ENCODE data around the gene PARL.

PARL gene

DNA sequence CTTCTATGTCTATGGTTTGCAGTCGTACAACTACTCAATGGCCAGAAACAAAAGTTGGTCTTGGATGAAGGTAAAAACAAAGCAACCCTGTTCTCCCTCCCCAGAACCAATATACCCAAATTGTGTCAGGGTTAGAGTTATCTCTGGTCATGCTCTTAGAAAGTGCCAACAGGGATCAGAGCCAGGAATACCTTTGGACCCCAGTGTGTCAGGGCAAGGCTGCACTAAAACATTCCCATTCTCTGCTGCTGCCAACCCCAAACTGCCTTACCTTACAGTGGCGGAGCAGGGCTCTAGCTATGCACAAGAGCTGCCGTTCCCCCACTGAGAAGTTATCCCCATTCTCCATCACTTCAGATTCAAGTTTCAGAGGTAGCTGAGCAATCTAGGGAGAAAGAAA lies 42.4 kb upstream of the PARL start:
- TF ChIP-seq FOXM1 (IDR thresholded peaks at IDR 0.05; ENCODE audit: borderline replicate concordance, low read depth) (no peak), NFIC (IDR thresholded peaks at IDR 0.05) (no peak), TAF1 (IDR thresholded peaks at IDR 0.05; ENCODE audit: low read depth) (no peak), EGR1 (IDR thresholded peaks at IDR 0.05) (no peak), RAD21 (IDR thresholded peaks at IDR 0.05; ENCODE audit: low read depth) (no peak), TCF12 (IDR thresholded peaks at IDR 0.05; ENCODE audit: low read depth) (no peak), TEAD4 (IDR thresholded peaks at IDR 0.05) (no peak), MAX (IDR thresholded peaks at IDR 0.05) (no peak), CEBPB (IDR thresholded peaks at IDR 0.05) (no peak), EP300 (IDR thresholded peaks at IDR 0.05; ENCODE audit: borderline replicate concordance) (no peak), CREB1 (IDR thresholded peaks at IDR 0.05; ENCODE audit: low read depth) (no peak), YY1 (IDR thresholded peaks at IDR 0.05; ENCODE audit: low read depth) (no peak), ZBTB7A (IDR thresholded peaks at IDR 0.05; ENCODE audit: low read depth) (no peak)
- TF ChIP-seq, protein P1, sequence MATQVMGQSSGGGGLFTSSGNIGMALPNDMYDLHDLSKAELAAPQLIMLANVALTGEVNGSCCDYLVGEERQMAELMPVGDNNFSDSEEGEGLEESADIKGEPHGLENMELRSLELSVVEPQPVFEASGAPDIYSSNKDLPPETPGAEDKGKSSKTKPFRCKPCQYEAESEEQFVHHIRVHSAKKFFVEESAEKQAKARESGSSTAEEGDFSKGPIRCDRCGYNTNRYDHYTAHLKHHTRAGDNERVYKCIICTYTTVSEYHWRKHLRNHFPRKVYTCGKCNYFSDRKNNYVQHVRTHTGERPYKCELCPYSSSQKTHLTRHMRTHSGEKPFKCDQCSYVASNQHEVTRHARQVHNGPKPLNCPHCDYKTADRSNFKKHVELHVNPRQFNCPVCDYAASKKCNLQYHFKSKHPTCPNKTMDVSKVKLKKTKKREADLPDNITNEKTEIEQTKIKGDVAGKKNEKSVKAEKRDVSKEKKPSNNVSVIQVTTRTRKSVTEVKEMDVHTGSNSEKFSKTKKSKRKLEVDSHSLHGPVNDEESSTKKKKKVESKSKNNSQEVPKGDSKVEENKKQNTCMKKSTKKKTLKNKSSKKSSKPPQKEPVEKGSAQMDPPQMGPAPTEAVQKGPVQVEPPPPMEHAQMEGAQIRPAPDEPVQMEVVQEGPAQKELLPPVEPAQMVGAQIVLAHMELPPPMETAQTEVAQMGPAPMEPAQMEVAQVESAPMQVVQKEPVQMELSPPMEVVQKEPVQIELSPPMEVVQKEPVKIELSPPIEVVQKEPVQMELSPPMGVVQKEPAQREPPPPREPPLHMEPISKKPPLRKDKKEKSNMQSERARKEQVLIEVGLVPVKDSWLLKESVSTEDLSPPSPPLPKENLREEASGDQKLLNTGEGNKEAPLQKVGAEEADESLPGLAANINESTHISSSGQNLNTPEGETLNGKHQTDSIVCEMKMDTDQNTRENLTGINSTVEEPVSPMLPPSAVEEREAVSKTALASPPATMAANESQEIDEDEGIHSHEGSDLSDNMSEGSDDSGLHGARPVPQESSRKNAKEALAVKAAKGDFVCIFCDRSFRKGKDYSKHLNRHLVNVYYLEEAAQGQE (IDR thresholded peaks at IDR 0.05; ENCODE audit: low read depth) = no peak
- TF ChIP-seq, protein P2, sequence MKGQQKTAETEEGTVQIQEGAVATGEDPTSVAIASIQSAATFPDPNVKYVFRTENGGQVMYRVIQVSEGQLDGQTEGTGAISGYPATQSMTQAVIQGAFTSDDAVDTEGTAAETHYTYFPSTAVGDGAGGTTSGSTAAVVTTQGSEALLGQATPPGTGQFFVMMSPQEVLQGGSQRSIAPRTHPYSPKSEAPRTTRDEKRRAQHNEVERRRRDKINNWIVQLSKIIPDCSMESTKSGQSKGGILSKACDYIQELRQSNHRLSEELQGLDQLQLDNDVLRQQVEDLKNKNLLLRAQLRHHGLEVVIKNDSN (IDR thresholded peaks at IDR 0.05) = no peak

DNA sequence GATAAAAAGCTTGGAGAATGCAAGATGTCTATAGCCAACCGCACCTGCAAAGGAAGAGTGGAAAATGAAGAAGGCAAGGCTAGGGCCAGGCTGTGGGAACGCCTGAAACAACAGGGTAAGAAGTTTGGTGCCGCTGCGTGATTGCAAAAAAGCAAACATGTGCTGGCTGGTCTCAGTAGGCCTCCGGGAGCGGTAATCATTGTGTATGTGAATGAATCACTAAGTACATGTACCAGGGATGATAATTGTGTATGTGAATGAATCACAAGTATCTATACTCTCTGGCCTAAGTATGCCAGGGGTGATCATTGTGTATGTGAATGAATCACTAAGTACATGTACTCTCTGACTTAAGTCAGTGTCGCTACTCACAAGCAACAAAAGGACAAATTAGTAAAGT lies 40.3 kb upstream of the PARL start:
- no peak for TF ChIP-seq FOXM1 (IDR thresholded peaks at IDR 0.05; ENCODE audit: borderline replicate concordance, low read depth)
- TF ChIP-seq NFIC (IDR thresholded peaks at IDR 0.05) = no peak
- TF ChIP-seq EGR1 (IDR thresholded peaks at IDR 0.05) = no peak
- TF ChIP-seq YY1 (IDR thresholded peaks at IDR 0.05; ENCODE audit: low read depth) = no peak
- no peak for TF ChIP-seq TCF12 (IDR thresholded peaks at IDR 0.05; ENCODE audit: low read depth)
- TF ChIP-seq, protein P1 (IDR thresholded peaks at IDR 0.05; ENCODE audit: low read depth) = no peak
- no peak for TF ChIP-seq CREB1 (IDR thresholded peaks at IDR 0.05; ENCODE audit: low read depth)
- TF ChIP-seq ZBTB7A (IDR thresholded peaks at IDR 0.05; ENCODE audit: low read depth) = no peak
- TF ChIP-seq, protein P2 (IDR thresholded peaks at IDR 0.05) = no peak
- TF ChIP-seq EP300 (IDR thresholded peaks at IDR 0.05; ENCODE audit: borderline replicate concordance) = no peak
- TF ChIP-seq TAF1 (IDR thresholded peaks at IDR 0.05; ENCODE audit: low read depth) = no peak
- TF ChIP-seq RAD21 (IDR thresholded peaks at IDR 0.05; ENCODE audit: low read depth) = no peak
- TF ChIP-seq TEAD4 (IDR thresholded peaks at IDR 0.05) = no peak
- TF ChIP-seq MAX (IDR thresholded peaks at IDR 0.05) = no peak
- TF ChIP-seq CEBPB (IDR thresholded peaks at IDR 0.05) = no peak

GRCh38 chr3:183924543-183924942 lies 39.9 kb upstream of the PARL start:
- TF ChIP-seq EGR1 (IDR thresholded peaks at IDR 0.05) = no peak
- no peak for TF ChIP-seq ZBTB7A (IDR thresholded peaks at IDR 0.05; ENCODE audit: low read depth)
- no peak for TF ChIP-seq CREB1 (IDR thresholded peaks at IDR 0.05; ENCODE audit: low read depth)
- TF ChIP-seq EP300 (IDR thresholded peaks at IDR 0.05; ENCODE audit: borderline replicate concordance) = no peak
- no peak for TF ChIP-seq CEBPB (IDR thresholded peaks at IDR 0.05)
- no peak for TF ChIP-seq TAF1 (IDR thresholded peaks at IDR 0.05; ENCODE audit: low read depth)
- TF ChIP-seq, protein P2 (IDR thresholded peaks at IDR 0.05) = no peak
- TF ChIP-seq TCF12 (IDR thresholded peaks at IDR 0.05; ENCODE audit: low read depth) = no peak
- TF ChIP-seq FOXM1 (IDR thresholded peaks at IDR 0.05; ENCODE audit: borderline replicate concordance, low read depth) = no peak
- TF ChIP-seq MAX (IDR thresholded peaks at IDR 0.05) = no peak
- no peak for TF ChIP-seq RAD21 (IDR thresholded peaks at IDR 0.05; ENCODE audit: low read depth)
- TF ChIP-seq YY1 (IDR thresholded peaks at IDR 0.05; ENCODE audit: low read depth) = no peak
- TF ChIP-seq, protein P1 (IDR thresholded peaks at IDR 0.05; ENCODE audit: low read depth) = no peak
- no peak for TF ChIP-seq TEAD4 (IDR thresholded peaks at IDR 0.05)
- no peak for TF ChIP-seq NFIC (IDR thresholded peaks at IDR 0.05)
